GM19463 (cell line): ENCODE measurements around the gene FHAD1.
A peak's percentile ranks its signal among the peaks of the same experiment; 100 is the strongest.
"Not testable (repeated sequence)": the region's sequence is repeated elsewhere in the genome, so short reads cannot be mapped to it uniquely, and the experiment has no call there.

Experiments used
- ATAC-seq: cut with Tn5 transposase; IDR thresholded peaks from one replicate; pipeline ENCODE4 v1.9.1; 2021; ENCODE audit warnings: mild to moderate bottlenecking, moderate library complexity; ENCODE audit not compliant: unreplicated experiment

Gene FHAD1

DNA sequence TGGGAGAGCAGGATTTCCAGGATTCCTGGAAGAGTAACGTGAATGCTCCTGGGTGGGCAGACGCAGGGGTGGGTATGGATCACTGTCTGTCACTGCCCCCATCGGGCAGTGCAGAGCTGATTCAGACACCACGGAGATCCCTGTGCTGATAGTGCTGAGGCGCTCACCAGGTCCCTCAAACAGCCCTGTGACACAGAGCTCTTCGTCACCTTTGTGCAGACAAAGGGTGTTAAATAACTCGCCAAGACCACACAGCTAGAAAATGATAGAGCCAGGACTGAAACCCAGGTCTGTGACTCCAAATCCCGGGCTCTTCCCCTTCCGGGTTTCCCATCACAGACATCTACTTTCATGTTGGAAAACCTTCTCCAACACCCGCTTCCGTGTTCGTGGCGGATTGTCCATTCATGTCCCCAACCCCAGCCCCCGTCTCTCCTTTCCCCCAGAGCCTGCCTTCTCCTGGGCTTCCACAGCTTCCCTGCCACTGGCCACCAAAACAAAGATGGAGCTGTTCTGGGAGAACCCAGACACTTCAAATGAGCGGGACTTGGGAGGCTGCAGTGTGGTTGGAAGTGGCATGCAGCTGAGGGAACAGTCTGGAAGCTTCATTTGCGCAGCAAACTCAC lies 165.3 kb downstream of the FHAD1 start:
- ATAC-seq, result no peak

DNA sequence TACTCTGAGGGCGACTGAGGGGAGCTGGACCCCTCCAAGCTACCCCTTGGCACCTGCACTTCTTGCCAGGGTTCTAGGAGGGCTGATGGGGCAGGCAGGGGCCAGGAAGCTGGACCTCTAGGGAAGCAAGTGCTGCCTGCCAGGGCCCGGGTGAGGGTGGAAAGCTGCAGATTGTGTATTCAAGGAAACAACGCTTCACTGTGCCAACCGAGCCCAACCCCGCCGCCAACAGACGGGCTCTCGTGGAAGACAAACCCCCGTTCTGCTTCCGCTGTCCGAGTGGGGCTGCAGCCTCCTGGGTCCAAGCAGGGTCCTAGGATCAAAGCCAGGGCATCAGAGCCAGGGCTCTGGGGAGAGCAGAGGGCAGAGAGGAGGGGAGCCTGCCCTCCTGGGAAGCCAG lies 165.8 kb downstream of the FHAD1 start:
- no peak for ATAC-seq

DNA sequence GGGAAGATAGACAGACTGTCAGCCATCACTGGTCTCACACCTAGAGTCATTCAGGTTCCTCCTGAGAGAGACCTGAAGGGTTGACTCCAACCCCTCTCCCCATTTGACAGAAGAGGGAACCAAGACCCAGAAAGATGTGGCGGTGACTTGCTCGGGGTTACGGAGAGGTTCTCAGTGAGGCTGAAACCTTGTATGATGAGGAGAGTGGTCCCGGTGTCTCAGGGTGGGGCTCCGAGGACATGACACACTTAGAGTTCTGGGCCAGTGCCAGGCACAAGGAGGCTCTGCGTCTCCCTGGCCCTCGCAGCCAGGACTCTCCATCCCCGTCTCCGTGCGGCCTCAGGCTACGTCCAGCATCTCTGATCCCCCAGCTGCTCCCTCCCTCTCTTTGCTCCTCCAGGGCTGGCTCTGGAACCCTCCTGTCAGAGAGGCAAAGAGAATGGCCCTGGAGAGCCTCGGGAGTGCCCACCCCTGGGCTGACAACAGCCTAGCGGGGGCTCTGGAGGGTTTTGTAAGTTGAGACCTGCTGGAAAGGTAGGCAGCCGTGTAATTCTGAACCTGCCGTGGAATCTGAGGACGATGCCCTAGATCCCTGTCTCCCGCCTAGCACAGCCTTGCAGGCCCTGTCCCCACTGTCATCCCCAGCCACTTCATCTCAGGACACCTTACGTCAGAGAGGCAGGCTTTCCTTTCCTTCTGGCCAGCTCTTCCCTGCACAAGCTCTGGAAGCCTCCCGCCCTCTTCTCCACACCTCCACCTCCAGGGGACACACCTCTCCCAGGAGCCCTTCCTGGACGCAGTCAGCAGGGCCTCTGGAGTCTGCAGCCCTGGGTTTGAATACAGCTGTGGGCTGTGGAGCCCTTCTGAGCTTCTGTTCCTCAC lies 166.8 kb downstream of the FHAD1 start:
- no peak for ATAC-seq

DNA sequence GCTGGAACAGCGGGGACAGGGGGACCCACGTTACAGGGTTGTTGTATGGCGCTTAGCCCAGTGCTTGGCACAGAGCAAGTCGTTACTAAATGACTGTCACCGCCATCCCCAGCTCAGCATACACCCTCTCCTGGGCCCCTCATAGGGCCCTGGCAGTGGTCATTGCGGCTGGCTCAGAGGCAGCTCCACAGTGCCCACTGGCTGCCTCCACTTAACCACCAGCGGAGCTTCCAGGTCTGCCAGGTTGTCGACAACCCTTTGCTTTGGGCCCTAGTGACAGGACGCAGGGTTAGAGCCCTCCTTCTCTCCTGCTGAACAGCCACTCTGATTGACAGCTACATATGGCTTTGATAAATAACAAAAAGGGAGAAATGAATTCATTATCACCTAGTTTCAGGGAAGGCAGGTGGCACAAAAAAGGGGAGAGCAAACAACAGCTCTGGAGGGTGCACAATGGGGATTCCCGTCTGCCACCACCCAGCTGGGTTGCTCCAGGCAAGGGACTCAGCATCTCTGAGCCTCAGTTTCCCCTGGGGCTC lies 167.5 kb downstream of the FHAD1 start:
- ATAC-seq, result no peak

DNA sequence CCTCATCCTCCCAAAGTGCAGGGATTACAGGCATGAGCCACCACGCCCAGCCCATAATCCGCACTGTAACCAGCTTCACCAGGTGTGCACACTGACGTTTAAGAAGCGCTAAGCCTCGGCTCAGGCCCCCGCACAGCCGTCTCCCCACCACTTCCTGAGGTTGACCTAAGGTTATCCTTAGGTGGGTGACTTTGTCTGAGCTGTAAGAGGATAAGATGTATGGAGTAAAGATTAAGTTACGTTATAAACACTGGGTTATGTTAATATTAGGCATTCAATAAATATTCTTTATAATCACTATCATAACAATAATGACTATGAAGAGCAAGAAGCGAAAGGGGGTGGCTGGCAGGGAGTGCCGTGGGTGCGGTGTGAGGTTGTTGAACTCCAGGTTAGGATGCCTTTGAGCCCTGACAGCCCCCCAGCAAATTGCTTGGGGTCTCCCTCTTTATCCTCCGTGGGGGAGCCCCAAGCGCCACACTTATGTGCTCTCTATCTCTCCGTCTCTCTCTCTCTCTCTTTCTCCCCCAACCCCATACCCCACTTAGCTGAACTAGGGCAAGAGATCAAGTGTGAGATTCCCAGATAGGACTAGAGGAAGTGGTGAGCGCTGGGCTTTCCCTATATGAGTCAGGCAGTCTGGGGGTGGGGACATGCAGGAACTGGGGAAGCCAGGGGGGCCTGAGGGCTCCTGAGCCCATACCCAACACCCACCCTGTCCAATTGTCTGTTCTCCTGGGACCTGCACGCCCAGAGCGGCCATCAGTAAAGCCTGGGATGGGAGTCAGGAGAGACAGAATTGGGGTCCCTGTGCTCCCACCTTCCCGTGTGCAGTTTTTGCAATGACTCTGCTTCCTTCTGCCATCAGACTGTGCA lies 170.3 kb downstream of the FHAD1 start:
- ATAC-seq, result peak; percentile 48

DNA sequence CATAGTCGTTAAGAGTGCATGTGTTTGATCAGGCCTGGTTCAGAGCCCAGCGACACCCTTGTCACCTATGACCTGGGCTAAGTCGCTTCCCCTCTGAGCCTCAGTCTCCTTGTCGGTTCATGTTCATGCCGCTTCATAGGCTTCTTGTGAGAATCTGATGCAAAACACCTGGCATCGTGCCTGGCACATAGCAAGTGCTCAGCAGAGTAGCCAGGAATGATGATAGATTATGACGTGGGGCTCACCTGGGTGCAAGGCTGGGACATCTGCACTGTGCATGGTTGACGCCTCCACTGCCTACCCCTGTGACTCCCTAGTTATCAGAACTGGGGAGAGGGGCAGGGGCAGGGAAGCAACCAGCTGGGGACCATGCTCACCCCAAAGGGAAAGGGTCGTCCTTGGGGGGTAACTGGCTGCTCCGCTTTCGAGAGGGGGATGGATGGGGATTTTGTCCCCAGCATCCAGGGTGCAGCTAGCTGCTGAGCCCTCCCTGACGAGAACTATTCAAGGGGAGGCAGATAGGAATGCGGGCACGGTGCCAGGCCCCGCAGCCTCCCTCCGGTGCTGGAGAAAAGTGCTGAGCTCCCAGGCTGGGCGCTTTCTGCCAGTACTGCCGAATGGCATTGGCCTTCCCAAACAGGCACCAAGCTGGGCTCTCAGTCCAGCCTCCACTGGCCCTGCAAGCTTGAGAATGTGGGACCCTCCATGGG lies 171.9 kb downstream of the FHAD1 start:
- no peak for ATAC-seq

DNA sequence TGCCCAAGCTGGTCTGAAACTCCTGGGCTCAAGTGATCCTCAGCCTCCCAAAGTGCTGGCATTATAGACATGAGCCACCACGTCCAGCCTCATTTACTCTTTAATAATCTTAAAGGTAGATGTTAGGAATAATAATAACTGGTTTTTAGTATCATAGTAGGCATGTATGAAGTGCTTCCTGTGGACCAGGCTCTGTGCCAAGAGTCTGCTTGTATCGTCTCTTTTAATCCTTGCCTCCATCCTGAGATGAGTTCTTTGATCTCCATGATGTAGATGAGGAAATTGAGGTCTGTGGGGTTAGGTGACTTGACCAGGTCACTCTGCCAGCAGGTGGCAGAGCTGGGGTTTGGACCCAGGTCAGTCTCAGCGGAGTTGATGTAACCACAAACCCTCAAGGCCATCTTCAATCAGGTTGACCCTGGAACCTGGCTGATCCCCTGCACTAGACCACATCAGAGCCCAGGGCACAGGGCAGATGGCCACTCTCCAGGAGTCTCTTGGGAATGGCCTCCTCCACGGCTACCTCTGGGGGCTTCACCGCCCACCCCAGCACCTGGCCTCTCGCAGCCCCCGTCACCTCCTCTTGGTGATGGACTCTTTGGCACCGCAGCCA lies 173.9 kb downstream of the FHAD1 start:
- no peak for ATAC-seq

DNA sequence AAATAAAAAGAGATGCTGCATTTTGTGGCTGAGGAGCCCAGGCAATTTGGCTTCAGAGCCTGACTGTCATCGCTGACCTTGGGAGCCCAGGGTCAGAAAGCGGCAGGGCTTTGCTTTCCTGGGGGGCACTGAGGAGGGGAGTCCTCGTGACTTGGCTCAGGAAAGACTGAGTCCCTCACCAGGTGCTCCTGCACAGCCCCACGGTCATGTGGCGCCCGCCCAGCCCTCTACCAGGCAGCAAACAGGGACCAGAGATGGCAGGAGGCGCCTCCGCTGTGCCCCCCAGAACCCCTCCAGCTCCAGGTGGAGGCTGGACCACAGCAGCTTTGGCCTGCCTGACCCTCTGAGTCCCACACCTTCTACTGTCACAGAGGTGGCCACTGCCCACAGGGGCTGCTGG lies 175.8 kb downstream of the FHAD1 start:
- ATAC-seq, result no peak

DNA sequence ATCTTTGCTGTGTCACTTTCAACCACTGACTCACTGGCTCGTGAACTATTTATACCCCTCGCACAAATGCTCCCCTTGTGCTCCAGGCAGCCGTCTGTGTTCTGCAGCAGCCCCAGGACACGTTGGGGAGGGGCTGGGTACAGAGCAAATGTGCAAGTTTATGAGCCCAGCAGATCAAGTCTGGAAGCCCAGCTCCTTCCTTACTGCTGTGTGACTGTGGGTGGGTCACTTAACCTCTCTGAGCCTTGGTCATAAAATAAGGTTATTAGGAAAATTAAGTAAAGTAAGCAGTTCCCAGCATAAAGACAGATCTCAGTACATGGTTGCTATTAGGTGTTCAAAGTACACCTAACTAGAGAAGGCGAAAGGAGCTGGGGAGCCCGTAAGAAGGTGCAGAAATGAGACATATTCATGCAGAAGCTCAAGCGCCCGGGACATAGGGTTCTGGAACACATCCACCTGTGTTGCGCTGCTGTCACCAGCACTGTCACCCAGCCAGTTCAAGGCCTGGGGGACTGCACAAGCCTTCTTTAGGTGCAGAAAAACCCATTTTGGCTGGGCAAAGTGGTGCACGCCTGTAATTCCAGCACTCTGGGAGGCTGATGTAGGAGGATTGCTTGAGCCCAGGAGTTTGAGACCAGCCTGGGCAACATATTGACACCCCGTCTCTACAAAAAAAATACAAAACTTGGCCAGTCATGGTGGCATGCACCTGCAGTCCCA lies 176.5 kb downstream of the FHAD1 start:
- no peak for ATAC-seq

DNA sequence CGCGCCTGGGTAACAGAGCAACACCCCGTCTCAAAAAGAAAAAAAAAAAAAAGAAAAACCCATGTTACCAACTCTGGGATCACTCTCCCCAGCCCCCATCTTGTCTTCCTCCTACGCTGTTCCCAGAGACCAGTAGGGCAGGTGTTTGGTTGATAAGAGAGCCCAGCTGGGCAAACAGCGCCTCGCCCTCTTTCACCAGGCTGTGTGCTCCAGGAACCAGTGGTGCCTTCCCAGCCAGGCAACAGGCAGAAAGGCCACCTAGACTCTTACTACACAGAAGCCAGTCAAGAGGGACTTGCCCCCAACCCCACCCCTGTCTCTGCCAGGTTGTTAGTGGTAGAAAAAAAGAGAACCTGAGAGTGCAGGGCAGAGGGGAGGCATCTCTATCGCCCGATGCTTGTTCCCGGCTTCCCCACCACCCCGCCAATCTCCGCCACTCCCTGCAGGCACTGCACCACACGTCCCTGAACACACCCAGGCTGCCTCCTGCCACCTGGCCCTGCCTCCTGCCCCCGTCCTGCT lies 177.2 kb downstream of the FHAD1 start:
- ATAC-seq, result no peak

DNA sequence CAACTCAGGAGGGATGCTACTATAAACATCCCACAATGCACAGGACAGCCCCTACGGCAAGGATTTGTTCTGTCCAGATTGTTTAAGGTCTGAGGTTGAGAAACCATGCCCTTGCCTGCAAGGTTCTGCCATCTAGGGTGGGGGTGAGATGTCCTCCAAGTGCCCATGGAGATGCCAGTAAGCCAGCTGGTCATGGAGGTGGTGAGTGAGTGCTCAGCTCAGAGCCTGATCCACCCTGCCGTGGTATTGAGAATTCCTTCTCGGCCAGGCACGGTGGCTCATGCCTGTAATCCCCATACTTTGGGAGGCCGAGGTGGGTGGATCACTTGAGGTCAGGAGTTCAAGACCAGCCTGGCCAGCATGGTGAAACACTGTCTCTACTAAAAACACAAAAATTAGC lies 178.0 kb downstream of the FHAD1 start:
- no peak for ATAC-seq

DNA sequence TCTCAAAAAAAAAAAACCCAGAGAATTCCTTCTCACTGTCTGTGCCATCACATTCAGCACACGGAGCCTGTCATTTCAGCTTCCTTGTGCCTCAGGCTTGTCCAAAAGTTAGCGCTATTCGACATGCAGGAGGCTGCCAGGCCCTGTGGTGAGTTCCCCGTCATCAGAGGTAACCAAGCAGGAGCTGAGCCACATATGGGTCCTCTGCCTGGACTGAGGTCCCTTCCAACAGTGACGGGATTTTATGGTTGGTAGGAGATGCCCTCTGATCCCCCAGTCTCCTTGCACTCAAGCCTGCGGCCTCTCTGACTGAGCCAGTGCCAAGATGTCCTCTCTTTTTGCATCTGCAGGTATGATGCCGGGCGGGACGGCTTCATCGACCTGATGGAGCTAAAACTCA lies 178.5 kb downstream of the FHAD1 start:
- no peak for ATAC-seq

DNA sequence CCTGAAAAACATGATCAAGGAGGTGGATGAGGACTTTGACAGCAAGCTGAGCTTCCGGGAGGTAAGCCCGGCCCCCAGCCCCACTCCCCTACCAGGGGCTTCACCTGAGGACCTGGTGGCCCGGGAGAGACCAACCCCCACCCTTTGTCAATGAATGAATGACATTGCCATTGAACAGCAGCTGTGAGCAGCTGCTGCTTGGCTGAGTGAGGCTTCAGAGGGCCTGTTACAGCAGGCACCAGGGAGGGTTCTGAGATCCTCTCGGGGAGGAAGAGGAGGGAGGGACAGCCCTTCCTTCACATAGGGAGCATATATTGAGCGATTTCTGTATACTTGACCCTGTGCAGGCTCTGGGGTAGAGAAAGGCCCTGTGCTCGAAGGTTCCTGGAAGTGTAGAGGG lies 178.9 kb downstream of the FHAD1 start:
- no peak for ATAC-seq

DNA sequence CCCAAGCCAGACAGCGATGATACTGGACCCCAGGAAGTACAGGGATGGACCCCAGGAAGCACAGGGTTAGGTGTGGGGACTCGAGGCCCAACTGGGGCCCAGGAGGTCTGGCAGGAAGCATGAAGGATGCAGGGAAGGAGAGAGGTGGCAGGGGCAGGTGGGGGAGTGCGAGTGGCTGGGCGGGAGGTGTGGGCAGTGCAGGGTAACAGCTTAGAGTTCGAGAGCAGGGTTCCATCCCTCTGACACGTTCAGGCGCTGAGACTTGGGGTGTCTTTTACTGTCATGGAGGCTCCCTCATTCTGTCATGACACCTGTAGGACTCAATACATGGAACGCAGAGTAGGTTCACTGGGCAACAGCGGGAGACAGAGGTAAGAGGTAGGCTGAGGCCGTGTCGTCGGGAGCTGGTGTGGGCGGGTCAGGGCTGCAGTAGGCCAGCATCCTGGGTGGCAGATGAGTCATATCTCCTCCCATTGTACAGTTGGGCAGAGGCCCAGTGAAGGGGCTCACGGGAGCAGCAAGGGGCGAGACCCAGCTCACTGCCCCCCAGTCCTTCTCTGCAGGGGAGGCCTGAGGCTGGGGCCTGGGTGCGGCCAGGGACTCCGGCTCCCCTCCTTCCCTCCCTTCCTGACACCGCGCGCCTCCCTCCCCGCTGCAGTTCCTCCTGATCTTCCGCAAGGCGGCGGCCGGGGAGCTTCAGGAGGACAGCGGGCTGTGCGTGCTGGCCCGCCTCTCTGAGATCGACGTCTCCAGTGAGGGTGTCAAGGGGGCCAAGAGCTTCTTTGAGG lies 179.7 kb downstream of the FHAD1 start:
- no peak for ATAC-seq

DNA sequence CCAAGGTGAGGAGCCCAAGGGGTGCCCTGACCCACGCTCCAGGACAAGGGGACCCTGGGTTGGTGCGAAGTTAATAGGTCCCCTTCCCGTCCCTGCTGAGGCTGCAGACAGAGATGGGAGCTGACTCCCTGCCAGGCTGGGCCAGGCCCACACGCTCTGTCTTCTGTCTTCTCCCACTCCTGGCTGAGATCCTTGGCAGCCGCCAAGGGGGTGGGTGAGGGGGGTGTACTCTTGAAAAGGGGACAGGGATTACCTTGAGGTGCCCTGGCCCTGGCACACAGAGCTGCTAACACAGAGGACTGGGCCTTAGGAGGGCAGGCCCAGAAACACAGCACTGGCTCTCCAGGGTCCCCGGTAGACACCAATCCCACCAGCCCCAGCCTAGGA lies 180.2 kb downstream of the FHAD1 start:
- no peak for ATAC-seq

DNA sequence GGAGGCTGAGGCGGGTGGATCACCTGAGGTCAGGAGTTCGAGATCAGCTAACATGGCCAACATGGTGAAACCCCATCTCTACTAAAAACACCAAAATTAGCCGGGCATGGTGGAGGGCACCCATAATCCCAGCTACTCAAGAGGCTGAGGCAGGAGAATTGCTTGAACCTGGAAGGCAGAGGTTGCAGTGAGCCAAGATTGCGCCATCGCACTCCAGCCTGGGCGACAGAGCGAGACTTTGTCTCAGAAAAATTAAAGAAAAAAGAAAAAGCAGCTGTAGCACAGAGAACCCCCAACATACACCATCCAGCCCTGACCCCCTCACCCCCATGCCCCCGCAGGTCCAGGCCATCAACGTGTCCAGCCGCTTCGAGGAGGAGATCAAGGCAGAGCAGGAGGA lies 181.2 kb downstream of the FHAD1 start:
- not testable (repeated sequence) for ATAC-seq

DNA sequence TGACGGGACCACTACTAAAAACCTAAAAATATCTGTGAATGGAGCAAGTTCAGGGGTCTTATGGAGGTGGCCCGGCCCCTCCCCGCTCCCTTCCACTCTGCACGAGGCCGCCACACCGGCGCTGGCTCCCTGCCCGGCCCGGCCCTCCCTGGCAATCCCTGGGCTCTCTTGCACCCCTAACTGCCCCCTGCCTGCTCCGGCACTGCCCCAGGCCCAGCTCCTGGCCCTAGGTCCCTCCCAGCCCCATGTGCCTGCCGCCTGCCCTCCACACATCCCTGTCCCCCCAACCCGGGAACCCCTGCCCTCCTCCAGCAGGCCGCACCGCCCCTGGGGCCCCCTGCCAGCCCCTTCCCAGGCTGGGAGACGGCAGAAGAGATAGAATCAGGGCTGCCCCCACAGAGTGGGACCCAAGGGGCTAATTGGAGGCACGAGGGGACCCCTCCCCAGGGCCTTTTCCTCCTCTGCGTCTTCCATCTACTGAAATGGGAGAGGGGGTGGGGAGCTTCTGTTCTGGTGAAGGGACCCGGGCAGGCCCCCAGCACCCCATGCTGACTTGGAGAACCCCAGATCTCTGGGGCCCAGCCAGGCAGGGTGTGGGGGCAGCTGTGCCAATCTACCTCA lies 181.9 kb downstream of the FHAD1 start:
- no peak for ATAC-seq

DNA sequence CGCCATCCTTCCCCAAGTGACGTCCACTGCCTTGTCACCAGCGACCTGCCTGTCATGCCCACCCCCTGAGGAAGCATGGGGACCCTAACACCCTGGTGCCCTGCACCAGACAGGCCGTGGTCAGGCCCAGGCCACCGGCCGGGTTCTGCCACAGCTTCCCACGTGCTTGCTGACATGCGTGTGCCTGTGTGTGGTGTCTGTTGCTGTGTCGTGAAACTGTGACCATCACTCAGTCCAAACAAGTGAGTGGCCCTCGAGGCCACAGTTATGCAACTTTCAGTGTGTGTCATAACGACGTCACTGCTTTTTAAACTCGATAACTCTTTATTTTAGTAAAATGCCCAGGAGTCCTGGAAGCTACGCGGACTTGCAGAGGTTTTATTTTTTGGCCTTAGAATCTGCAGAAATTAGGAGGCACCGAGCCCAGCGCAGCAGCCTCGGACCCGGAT lies 182.7 kb downstream of the FHAD1 start:
- ATAC-seq, result no peak
